ENCODE results near the gene GPR156. TPM values are rescaled to one million over a fixed set of nuclear protein-coding genes. Genes with fewer than 3 reads are reported as not detected.
A peak's percentile ranks its signal among the peaks of the same experiment; 100 is the strongest.

Gene GPR156
- total RNA-seq, 4 donors from 2014 or later, result 0.46 to 0.79 (median 0.62) TPM

- TF ChIP-seq CTCF (IDR thresholded peaks at IDR 0.05), result no peak
- DNase-seq (ENCODE audit: low spot score) (no peak), ATAC-seq (ENCODE audit: low FRiP score) (no peak)
These were observed 111.9 kb downstream of the GPR156 start for GRCh38 chr3:120173056-120173675.

GRCh38 chr3:120172070-120172469 is 113.0 kb downstream of the GPR156 start:
- no peak for TF ChIP-seq CTCF (IDR thresholded peaks at IDR 0.05)
- ATAC-seq (ENCODE audit: low FRiP score) (peak; percentile 84), DNase-seq (ENCODE audit: low spot score) (no peak)

GRCh38 chr3:120171134-120171873 is 113.7 kb downstream of the GPR156 start:
- no peak for TF ChIP-seq CTCF (IDR thresholded peaks at IDR 0.05)
- DNase-seq (ENCODE audit: low spot score), result no peak
- no peak for ATAC-seq (ENCODE audit: low FRiP score)

DNA sequence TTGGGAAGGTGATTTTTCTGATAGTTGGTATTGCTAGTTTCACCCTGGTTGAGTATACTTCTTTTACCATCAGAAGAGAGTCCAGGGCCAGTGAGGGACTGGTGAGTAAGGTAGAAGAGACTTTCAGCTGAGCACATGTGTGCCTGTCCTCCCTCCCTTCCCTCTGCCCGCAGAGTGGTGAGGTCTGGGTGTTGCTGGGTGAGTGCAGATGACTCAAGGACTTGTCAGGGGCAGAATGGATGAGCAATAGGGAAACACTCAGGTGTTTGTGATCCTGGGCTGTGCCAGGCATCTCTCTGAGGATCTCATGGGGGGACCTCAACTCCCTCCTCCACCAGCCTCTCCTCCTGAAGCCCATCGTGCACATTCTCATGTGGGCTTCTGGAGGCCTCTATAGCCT is 114.8 kb downstream of the GPR156 start:
- no peak for TF ChIP-seq CTCF (IDR thresholded peaks at IDR 0.05)
- no peak for ATAC-seq (ENCODE audit: low FRiP score)
- no peak for DNase-seq (ENCODE audit: low spot score)

DNA sequence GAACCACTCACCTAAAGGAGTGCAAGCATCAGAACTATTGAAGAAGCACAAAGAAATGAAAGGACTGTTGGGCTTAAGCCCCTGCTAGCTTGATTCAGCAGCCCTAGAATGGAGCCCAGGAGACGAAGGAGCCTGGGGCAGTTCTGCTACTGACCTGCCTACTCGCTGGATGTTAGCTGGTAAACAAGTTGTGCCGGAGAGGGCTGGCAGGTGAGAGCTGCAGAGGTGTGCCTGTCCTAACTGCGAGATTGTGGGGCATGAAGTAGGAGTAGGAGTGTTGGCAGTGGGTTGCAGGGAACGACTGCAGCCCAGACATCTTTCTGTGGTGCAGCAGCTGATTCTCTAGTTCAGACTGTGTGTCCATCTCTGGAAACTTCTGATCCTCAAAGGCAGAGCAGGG is 115.6 kb downstream of the GPR156 start:
- DNase-seq (ENCODE audit: low spot score) (no peak), ATAC-seq (ENCODE audit: low FRiP score) (no peak)
- no peak for TF ChIP-seq CTCF (IDR thresholded peaks at IDR 0.05)

DNA sequence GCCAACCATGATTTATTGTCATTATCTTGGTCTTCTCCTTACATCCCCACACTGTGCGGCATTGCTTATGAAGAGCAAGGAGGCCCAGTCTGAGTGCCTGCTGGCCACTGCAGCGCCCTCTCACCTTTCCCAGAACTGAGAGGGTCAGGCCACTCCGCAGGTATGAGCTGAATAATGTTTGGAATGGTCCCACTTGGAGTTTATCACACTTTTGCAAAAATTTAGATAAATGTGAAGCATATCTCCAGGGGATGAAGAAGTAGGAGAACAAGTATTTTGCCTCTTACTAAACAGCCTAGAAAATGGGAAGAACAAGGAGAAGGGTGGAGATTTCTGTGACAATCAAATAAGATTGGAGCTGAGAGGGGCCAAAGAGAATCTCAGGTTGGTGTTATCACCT is 116.4 kb downstream of the GPR156 start:
- TF ChIP-seq CTCF (IDR thresholded peaks at IDR 0.05), result no peak
- DNase-seq (ENCODE audit: low spot score) (no peak), ATAC-seq (ENCODE audit: low FRiP score) (no peak)

DNA sequence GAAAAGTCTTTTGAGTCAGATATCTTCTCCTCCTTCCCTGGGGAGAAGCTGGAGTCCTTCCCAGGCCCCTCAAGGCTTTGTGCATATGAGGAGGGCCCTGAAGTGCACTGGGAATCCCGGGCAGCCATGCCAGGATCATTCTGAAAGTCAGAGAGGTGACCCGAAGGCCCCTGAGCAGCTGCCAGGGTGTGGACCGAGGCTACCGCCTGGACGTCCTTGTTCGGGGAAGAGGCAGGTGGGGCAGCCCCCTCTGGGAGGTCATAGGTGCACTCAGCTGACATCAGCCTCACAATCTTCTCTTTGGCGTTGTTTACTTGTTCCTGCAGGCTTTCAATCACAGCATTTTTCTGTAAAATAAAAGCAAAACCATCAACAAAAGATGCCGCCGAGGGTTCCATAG is 117.0 kb downstream of the GPR156 start:
- DNase-seq (ENCODE audit: low spot score) (no peak), ATAC-seq (ENCODE audit: low FRiP score) (no peak)
- TF ChIP-seq CTCF (IDR thresholded peaks at IDR 0.05), result no peak
